ENCODE data around the gene CD248.
"Not testable (repeated sequence)": the region's sequence is repeated elsewhere in the genome, so short reads cannot be mapped to it uniquely, and the experiment has no call there.

Gene CD248

GRCh38 chr11:66328302-66329144 is 11.7 kb upstream of the CD248 start:
- peak; percentile 85 to 89 (median 86) for DNase-seq

GRCh38 chr11:66328031-66328301 is 11.1 kb upstream of the CD248 start:
- DNase-seq: no peak

- DNase-seq: no peak
These were observed 10.6 kb upstream of the CD248 start for GRCh38 chr11:66327171-66328030.

- no peak for DNase-seq
These were observed 9.6 kb upstream of the CD248 start for GRCh38 chr11:66326261-66327111.

GRCh38 chr11:66325263-66325671 is 8.4 kb upstream of the CD248 start:
- no peak for DNase-seq

- DNase-seq: no peak
These were observed 7.8 kb upstream of the CD248 start for GRCh38 chr11:66324664-66325063.

GRCh38 chr11:66323684-66324083 is 6.8 kb upstream of the CD248 start:
- DNase-seq: no peak

- no peak for DNase-seq
These were observed 6.0 kb upstream of the CD248 start for GRCh38 chr11:66322732-66323427.

- DNase-seq: no peak
These were observed 4.8 kb upstream of the CD248 start for GRCh38 chr11:66321606-66322005.

GRCh38 chr11:66320748-66321147 is 3.9 kb upstream of the CD248 start:
- DNase-seq: not testable (repeated sequence)

- DNase-seq: not testable (repeated sequence)
These were observed 3.4 kb upstream of the CD248 start for GRCh38 chr11:66320289-66320688.

GRCh38 chr11:66318600-66318970 is 1.7 kb upstream of the CD248 start:
- DNase-seq: no peak

GRCh38 chr11:66317723-66318599 is 1.1 kb upstream of the CD248 start:
- peak; percentile 92 to 97 (median 94) for DNase-seq

- DNase-seq: peak; percentile 49 to 75 (median 55)
These were observed 478 bp upstream of the CD248 start for GRCh38 chr11:66317322-66317722.

GRCh38 chr11:66315921-66316811 is 678 bp downstream of the CD248 start:
- DNase-seq: no peak

GRCh38 chr11:66315498-66315885 is 1.4 kb downstream of the CD248 start:
- no peak for DNase-seq

- no peak for DNase-seq
These were observed 2.0 kb downstream of the CD248 start for GRCh38 chr11:66314561-66315497.

GRCh38 chr11:66314186-66314501 is 2.7 kb downstream of the CD248 start:
- no peak for DNase-seq
